HUES48 (cell line): ENCODE results near the gene GSX2.
"Not testable (repeated sequence)": the region's sequence is repeated elsewhere in the genome, so short reads cannot be mapped to it uniquely, and the experiment has no call there.

ENCODE experiments used
- H3K27ac ChIP-seq: one replicate; pipeline ENCODE4 v1.7.0; 2013; ENCODE audit warnings: low read depth, low read length, inconsistent platforms
- H3K27me3 ChIP-seq: 2 replicates; pipeline ENCODE4 v1.6.1; 2013; ENCODE audit warnings: mild to moderate bottlenecking, low read length; ENCODE audit not compliant: control insufficient read depth, insufficient read depth
- H3K36me3 ChIP-seq: 2 replicates; pipeline ENCODE4 v1.6.1; 2013; ENCODE audit warnings: low read length; ENCODE audit not compliant: control insufficient read depth, insufficient read depth
- H3K4me1 ChIP-seq: 2 replicates; pipeline ENCODE4 v1.6.1; 2013; ENCODE audit warnings: mild to moderate bottlenecking, low read length; ENCODE audit not compliant: control insufficient read depth, insufficient read depth
- H3K4me3 ChIP-seq: 2 replicates; pipeline ENCODE4 v1.5.1; 2013; ENCODE audit warnings: mild to moderate bottlenecking, low read depth, low read length
- H3K9ac ChIP-seq: 2 replicates; pipeline ENCODE4 v1.6.1; 2013; ENCODE audit warnings: mild to moderate bottlenecking, low read depth, low read length, moderate library complexity
- H3K9me3 ChIP-seq: 2 replicates; pipeline ENCODE4 v1.6.1; 2013; ENCODE audit warnings: low read length; ENCODE audit not compliant: control insufficient read depth, insufficient read depth

Gene GSX2

DNA sequence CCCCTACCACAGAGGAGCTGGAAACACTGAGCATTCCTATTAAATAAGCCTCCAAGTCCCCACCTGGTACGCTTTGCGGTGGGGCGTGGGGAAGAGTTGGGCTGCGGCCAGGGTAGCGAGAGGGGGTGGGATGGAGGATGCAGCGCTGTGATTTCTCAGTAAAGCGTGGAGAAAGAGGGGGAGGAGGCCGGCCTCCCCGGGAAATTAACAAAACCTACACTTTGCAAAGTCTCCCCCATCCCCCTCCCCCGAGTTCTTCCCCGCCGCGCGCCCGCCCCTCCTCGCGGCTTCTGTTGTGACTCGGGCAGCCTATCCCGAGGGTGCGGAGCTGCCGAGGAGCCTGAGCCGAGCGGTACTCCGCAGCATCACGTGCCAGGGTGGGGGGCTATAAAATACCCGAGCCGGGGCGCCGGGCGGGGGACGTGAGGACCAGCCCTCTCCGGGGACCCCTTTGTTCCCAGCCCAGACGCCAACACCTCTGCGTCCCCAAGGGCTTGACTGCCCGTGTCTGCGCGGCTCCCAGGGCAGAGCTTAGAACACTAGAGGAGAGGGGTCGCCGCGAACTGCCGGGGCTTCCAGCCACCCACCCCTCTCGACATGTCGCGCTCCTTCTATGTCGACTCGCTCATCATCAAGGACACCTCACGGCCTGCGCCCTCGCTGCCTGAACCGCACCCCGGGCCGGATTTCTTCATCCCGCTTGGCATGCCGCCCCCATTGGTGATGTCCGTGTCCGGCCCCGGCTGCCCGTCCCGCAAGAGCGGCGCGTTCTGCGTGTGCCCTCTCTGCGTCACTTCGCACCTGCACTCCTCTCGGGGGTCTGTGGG lies at the start of gene GSX2:
Gene GSX2 (plus strand): TSS at position 416 of the 827 bp plus-strand sequence. CDS start 182 bp downstream, at position 598.
- H3K27me3 ChIP-seq: peaks cover 100% of the 10 kb centered on the region
- no peak within 1 kb of the TSS for H3K9ac ChIP-seq
- H3K9me3 ChIP-seq: no peaks in the 10 kb centered on the region
- H3K4me1 ChIP-seq: peaks cover 82% of the 10 kb centered on the region
- H3K36me3 ChIP-seq: no peaks in the 10 kb centered on the region
- peak within 1 kb of the TSS; percentile 51 for H3K4me3 ChIP-seq
- H3K27ac ChIP-seq: no peak within 1 kb of the TSS

GRCh38 chr4:54050214-54050904 lies 49.6 kb upstream of the GSX2 start:
- Histone ChIP-seq H3K9me3 (no peaks in the 10 kb centered on the region), H3K27me3 (no peaks in the 10 kb centered on the region), H3K36me3 (no peaks in the 10 kb centered on the region), H3K27ac (no peak overlapping the region), H3K4me3 (no peak overlapping the region), H3K9ac (no peak overlapping the region), H3K4me1 (0 out of 2 replicates have a peak, but pooled peaks cover 3% of the 10 kb centered on the region)

DNA sequence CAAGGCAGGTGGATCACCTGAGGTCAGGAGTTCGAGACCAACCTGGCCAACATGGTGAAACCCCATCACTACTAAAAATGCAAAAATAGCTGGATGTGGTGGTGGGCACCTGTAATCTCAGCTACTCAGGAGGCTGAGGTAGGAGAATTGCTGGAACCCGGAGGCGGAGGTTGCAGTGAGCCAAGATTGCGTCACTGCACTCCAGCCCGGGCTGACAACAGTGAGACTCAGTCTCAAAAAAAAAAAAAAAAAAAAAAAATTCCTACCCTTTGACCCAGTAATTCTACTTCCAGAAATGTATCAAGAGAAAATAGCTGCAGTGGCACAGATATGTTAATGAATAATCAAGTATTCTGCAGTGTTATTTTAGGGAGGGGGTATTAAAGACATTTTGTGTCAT lies 46.6 kb upstream of the GSX2 start:
- H3K36me3 ChIP-seq, H3K4me3 ChIP-seq: not testable (repeated sequence)

DNA sequence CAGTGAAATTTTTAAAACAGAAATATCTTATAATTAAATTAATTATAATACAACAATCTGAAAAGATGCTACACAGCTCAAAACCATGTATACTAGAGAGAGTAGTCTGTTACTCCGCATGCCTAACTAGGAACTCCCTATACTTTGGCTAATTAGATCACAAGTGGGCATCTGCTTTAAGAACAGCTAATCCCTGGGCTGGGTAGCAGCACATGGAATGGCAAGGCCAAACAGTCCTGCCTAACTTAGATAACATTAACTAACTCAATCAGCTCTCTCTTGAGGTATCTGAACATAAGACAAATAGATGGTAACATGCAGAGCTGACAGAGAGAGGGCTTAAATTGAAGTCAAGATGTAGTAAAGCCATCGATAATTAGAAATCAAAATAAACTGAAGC lies 45.5 kb upstream of the GSX2 start:
- Histone ChIP-seq H3K4me1 (peaks cover 8% of the 10 kb centered on the region; the same call in 1 of the 2 replicates), H3K9me3 (no peaks in the 10 kb centered on the region), H3K4me3 (no peak overlapping the region), H3K36me3 (no peaks in the 10 kb centered on the region), H3K9ac (no peak overlapping the region), H3K27ac (no peak overlapping the region), H3K27me3 (no peaks in the 10 kb centered on the region)

More for the DNA sequence above, 46.6 kb upstream of the GSX2 start:
- H3K4me1 ChIP-seq, H3K9me3 ChIP-seq, H3K9ac ChIP-seq, H3K27me3 ChIP-seq, H3K27ac ChIP-seq: not testable (repeated sequence)

- Histone ChIP-seq H3K4me3 (no peak overlapping the region), H3K27ac (no peak overlapping the region), H3K9ac (no peak overlapping the region), H3K9me3 (no peaks in the 10 kb centered on the region), H3K4me1 (peaks cover 13% of the 10 kb centered on the region; the same call in 1 of the 2 replicates), H3K36me3 (no peaks in the 10 kb centered on the region), H3K27me3 (no peaks in the 10 kb centered on the region)
Observed at GRCh38 chr4:54055494-54055893, 44.5 kb upstream of the GSX2 start.

GRCh38 chr4:54056360-54056759 lies 43.6 kb upstream of the GSX2 start:
- no peak overlapping the region for H3K4me3 ChIP-seq

GRCh38 chr4:54058171-54058570 lies 41.8 kb upstream of the GSX2 start:
- Histone ChIP-seq H3K27ac (no peak overlapping the region), H3K27me3 (no peaks in the 10 kb centered on the region), H3K4me1 (peaks cover 39% of the 10 kb centered on the region), H3K36me3 (no peaks in the 10 kb centered on the region), H3K4me3 (no peak overlapping the region), H3K9ac (no peak overlapping the region), H3K9me3 (no peaks in the 10 kb centered on the region)

More at GRCh38 chr4:54056360-54056759, 43.6 kb upstream of the GSX2 start:
- no peaks in the 10 kb centered on the region for H3K9me3 ChIP-seq
- H3K36me3 ChIP-seq: no peaks in the 10 kb centered on the region
- no peak overlapping the region for H3K9ac ChIP-seq
- H3K27ac ChIP-seq: no peak overlapping the region
- peaks cover 21% of the 10 kb centered on the region for H3K4me1 ChIP-seq
- H3K27me3 ChIP-seq: no peaks in the 10 kb centered on the region

- Histone ChIP-seq H3K27me3 (peaks cover 3% of the 10 kb centered on the region; the same call in 1 of the 2 replicates), H3K36me3 (no peaks in the 10 kb centered on the region), H3K27ac (no peak overlapping the region), H3K4me3 (no peak overlapping the region), H3K9me3 (no peaks in the 10 kb centered on the region), H3K4me1 (peaks cover 42% of the 10 kb centered on the region), H3K9ac (no peak overlapping the region)
Observed at GRCh38 chr4:54060116-54060515, 39.8 kb upstream of the GSX2 start.

DNA sequence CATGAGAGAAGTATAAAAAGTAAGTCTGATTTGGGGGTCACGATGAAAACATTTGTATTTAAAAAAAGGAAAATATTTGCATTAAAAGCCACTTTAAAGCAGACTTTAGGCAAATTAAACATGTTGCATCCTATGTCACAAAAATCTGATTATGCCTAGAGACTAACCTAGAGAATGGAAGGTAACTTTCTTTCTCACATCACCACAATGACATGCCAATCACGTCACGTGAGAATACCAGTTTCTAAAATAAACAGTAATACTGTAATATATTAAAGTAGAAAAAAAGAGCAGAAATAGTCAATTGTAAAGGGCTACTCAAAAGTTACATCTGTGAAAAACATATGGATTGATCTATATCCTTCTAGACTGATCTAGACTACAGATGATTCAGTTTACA lies 38.9 kb upstream of the GSX2 start:
- Histone ChIP-seq H3K9me3 (no peaks in the 10 kb centered on the region), H3K4me3 (peak overlapping the region; percentile 2; the same call in 1 of the 2 replicates), H3K27me3 (peaks cover 13% of the 10 kb centered on the region; the same call in 1 of the 2 replicates), H3K9ac (no peak overlapping the region), H3K27ac (no peak overlapping the region), H3K36me3 (no peaks in the 10 kb centered on the region), H3K4me1 (peaks cover 46% of the 10 kb centered on the region)

DNA sequence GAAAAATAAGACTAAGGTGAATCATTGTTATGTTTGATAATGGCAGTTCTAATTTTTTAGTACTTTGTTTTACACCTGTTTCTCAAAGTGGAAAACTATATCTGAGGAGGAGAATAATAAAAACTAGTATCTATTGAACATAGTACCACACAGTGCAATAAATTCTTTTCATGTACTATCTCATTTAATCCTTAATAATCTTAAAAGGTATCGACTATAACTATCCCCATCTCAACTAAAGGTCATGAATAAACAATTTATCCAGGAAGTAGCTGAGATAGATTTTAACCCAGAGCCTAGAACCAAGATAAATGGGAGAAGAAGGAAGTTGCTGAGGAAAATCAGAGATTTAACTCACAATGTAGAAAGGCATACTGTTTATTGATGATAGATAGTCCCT lies 38.1 kb upstream of the GSX2 start:
- peaks cover 13% of the 10 kb centered on the region; the same call in 1 of the 2 replicates for H3K27me3 ChIP-seq
- no peak overlapping the region for H3K27ac ChIP-seq
- no peaks in the 10 kb centered on the region for H3K9me3 ChIP-seq
- no peaks in the 10 kb centered on the region for H3K36me3 ChIP-seq
- H3K9ac ChIP-seq: no peak overlapping the region
- peaks cover 46% of the 10 kb centered on the region for H3K4me1 ChIP-seq
- peak overlapping the region; percentile 93 for H3K4me3 ChIP-seq

DNA sequence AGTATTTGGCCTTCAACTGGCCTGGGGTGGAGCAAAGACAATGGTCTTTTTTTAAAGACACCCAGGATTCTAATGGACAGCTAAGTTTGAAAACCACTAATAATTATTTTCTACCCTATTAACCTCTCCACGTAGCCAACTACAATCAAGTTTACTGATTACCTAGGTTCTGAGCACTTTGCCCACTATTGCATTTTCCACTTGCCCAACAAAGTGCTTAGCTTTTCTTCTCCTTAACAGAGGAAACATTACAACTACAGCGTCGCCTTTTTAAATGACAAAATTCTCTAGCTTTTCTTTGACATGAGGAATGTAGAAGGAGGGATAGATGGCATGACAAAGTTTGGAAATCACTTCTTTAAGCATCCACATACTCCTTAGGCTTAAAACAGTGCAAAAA lies 37.6 kb upstream of the GSX2 start:
- Histone ChIP-seq H3K4me3 (peak overlapping the region; percentile 93), H3K27ac (no peak overlapping the region), H3K4me1 (peaks cover 46% of the 10 kb centered on the region), H3K36me3 (no peaks in the 10 kb centered on the region), H3K9me3 (no peaks in the 10 kb centered on the region), H3K27me3 (peaks cover 13% of the 10 kb centered on the region; the same call in 1 of the 2 replicates), H3K9ac (no peak overlapping the region)
